B cell (primary cell): Measurements from ENCODE around the gene AICDA. TPM values are rescaled to one million over a fixed set of nuclear protein-coding genes. Genes with fewer than 3 reads are reported as not detected.
A peak's percentile ranks its signal among the peaks of the same experiment; 100 is the strongest.

ENCODE experiments used
- ATAC-seq: fragments of 200-7000 bp; cut with Tn5 transposase; one replicate; pipeline ENCODE4 v1.10.0; 2021; ENCODE audit warnings: low read depth, mild to moderate bottlenecking, moderate number of reproducible peaks, moderate library complexity
- CTCF ChIA-PET: fragments of 350-600 bp; sonication (Branson Sonifier 250); formaldehyde crosslinking; loops from one replicate; lab custom pipeline; 2021; ENCODE audit warnings: antibody characterized with exemption, inconsistent platforms; lab: Charles Lee
- POLR2A ChIA-PET: fragments of 350-600 bp; sonication (Branson Sonifier 250); formaldehyde crosslinking; loops from one replicate; lab custom pipeline; 2021; ENCODE audit warnings: antibody characterized with exemption; lab: Charles Lee
- DNase-seq: peaks from one replicate; pipeline ENCODE4 v3.0.0; 2013
- H2AFZ ChIP-seq: 2 replicates; pipeline ENCODE4 v1.6.1; 2012; ENCODE audit warnings: mild to moderate bottlenecking, low read depth, low read length; ENCODE audit not compliant: insufficient read depth, poor library complexity, severe bottlenecking
- H3K27ac ChIP-seq, 2 donors: 1 replicate in 1 of 2; 2 replicates in 1 of 2; pipeline ENCODE4 v1.5.1; 2012 to 2013; ENCODE audit warnings: low read length in 2 of 2, mild to moderate bottlenecking in 2 of 2, moderate library complexity in 1 of 2
- H3K27me3 ChIP-seq, 4 experiments: fragments of 200-600 bp in 1 of 4; sonication (generic) in 1 of 4; replicated peaks in 1 of 4; 1 replicate in 2 of 4; 2 replicates in 2 of 4; pipeline versions ENCODE4 v1.6.1 to v1.7.0; 2013 to 2016; ENCODE audit warnings: low read length in 3 of 4, mild to moderate bottlenecking in 2 of 4, mixed read lengths in 1 of 4, moderate library complexity in 1 of 4; ENCODE audit not compliant: insufficient read depth in 4 of 4, control insufficient read depth in 3 of 4; ENCODE audit errors: control extremely low read depth in 1 of 4
- H3K36me3 ChIP-seq, 2 experiments: replicated peaks in 1 of 2; 1 replicate in 1 of 2; 2 replicates in 1 of 2; pipeline versions ENCODE4 v1.6.1 to v1.7.1; 2013; ENCODE audit warnings: low read length in 1 of 2; ENCODE audit not compliant: insufficient read depth in 2 of 2, control insufficient read depth in 1 of 2; ENCODE audit errors: control extremely low read depth in 1 of 2, extremely low read depth in 1 of 2
- H3K4me1 ChIP-seq, 2 donors: fragments of 200-600 bp in 1 of 2; sonication (generic) in 1 of 2; 1 replicate in 1 of 2; 2 replicates in 1 of 2; pipeline versions ENCODE4 v1.5.1 to v1.6.1; 2013 to 2017; ENCODE audit warnings: low read length in 2 of 2; ENCODE audit not compliant: control insufficient read depth in 2 of 2, insufficient read depth in 2 of 2
- H3K4me2 ChIP-seq: replicated peaks from 2 replicates; pipeline ENCODE3; 2012; ENCODE audit warnings: mild to moderate bottlenecking, low read depth, low read length; ENCODE audit not compliant: poor library complexity, severe bottlenecking
- H3K4me3 ChIP-seq, 5 experiments: fragments of 200-600 bp in 1 of 5; sonication (generic) in 1 of 5; 1 replicate in 3 of 5; 2 replicates in 2 of 5; pipeline versions ENCODE4 v1.5.1 to v1.7.0; 2011 to 2016; ENCODE audit warnings: low read length in 4 of 5, mild to moderate bottlenecking in 4 of 5, low read depth in 2 of 5, control low read depth in 1 of 5, moderate library complexity in 1 of 5; ENCODE audit not compliant: insufficient read depth in 1 of 5; ENCODE audit errors: control extremely low read depth in 1 of 5, extremely low read depth in 1 of 5
- H3K79me2 ChIP-seq: fragments of 200-600 bp; sonication (generic); one replicate; pipeline ENCODE4 v1.6.0; 2016; ENCODE audit warnings: low read length; ENCODE audit not compliant: control insufficient read depth, insufficient read depth
- H3K9ac ChIP-seq: fragments of 200-600 bp; sonication (generic); 2 replicates; pipeline ENCODE4 v1.6.1; 2017; ENCODE audit warnings: mild to moderate bottlenecking, low read length, moderate library complexity
- H3K9me3 ChIP-seq, 3 donors: one replicate each; pipeline versions ENCODE4 v1.6.1 to v1.7.1; 2013; ENCODE audit warnings: low read length in 2 of 3; ENCODE audit not compliant: control insufficient read depth in 2 of 3, insufficient read depth in 1 of 3; ENCODE audit errors: control extremely low read depth in 1 of 3
- H4K20me1 ChIP-seq: 2 replicates; pipeline ENCODE4 v1.6.0; 2012; ENCODE audit warnings: mild to moderate bottlenecking, low read length; ENCODE audit not compliant: insufficient read depth, control insufficient read depth, poor library complexity, severe bottlenecking
- H3K27ac Mint-ChIP-seq: one replicate; pipeline ENCODE4 v1.8.0; 2021; ENCODE audit warnings: mixed read lengths
- H3K27me3 Mint-ChIP-seq: one replicate; pipeline ENCODE4 v1.8.0; 2021; ENCODE audit warnings: mixed read lengths
- H3K4me1 Mint-ChIP-seq: one replicate; pipeline ENCODE4 v1.8.0; 2021; ENCODE audit warnings: mixed read lengths
- H3K4me3 Mint-ChIP-seq: one replicate; pipeline ENCODE4 v1.8.0; 2021; ENCODE audit warnings: mixed read lengths
- H3K9me3 Mint-ChIP-seq: one replicate; pipeline ENCODE4 v1.8.0; 2022; ENCODE audit warnings: mixed read lengths; ENCODE audit not compliant: insufficient read depth
- CTCF ChIP-seq: fragments of 200-600 bp; IDR thresholded peaks from one replicate; pipeline ENCODE4 v1.8.0; 2022; ENCODE audit warnings: antibody characterized with exemption, mild to moderate bottlenecking
- EZH2 ChIP-seq: IDR thresholded peaks from 2 replicates; pipeline ENCODE4 v1.6.1; 2012; ENCODE audit warnings: borderline replicate concordance, low read depth, mild to moderate bottlenecking, moderate library complexity, low read length; ENCODE audit not compliant: insufficient read depth, poor library complexity, severe bottlenecking
- WGBS: methylation state at CpG from one replicate; pipeline ENCODE4 v1.1.5; 2013; ENCODE audit warnings: missing lambda C conversion rate; ENCODE audit not compliant: insufficient coverage; 5-methylcytosine and 5-hydroxymethylcytosine counted together
- intact Hi-C: fragments of 100-400 bp; cut with micrococcal nuclease; formaldehyde crosslinking; loops from one replicate; pipeline ENCODE4 v1.10.0; 2022
- polyA minus RNA-seq: library from RNA; depleted of rRNA, polyadenylated mRNA; stranded (reverse); fragments of >200 nt; gene quantifications from 2 replicates; pipeline ENCODE4 v1.2.3, GENCODE V29; 2012
- polyA plus RNA-seq: library from polyadenylated mRNA; depleted of rRNA; stranded (reverse); fragments of >200 nt; gene quantifications from 2 replicates; pipeline ENCODE4 v1.2.3, GENCODE V29; 2012
- total RNA-seq, 2 donors: library from RNA; stranded (reverse); fragments of 120-200 nt in 1 of 2; gene quantifications; 1 replicate in 1 of 2; 2 replicates in 1 of 2; pipeline versions ENCODE4 v1.2.3 to v1.2.4, GENCODE V29; 2013 to 2022

Gene AICDA
- total RNA-seq, result 0.94 and 0.95 TPM in 2 replicates
- total RNA-seq (2013), result 0.96 TPM
- polyA plus RNA-seq, result 1.0 TPM in 1 of 2 replicates, not detected in the other
- 1.3 and 3.1 TPM in 2 replicates for polyA minus RNA-seq

GRCh38 chr12:8612629-8613028 is at the start of gene AICDA:
TSS of gene AICDA (minus strand) at chr12:8612859. CDS start at chr12:8612767, 92 bp downstream.
- 71% methylated on average over 1 of the region's 2 CpGs for WGBS
- Mint-ChIP-seq H3K27me3 (no peaks in the 10 kb centered on the region), H3K4me3 (no peak within 1 kb of the TSS), H3K27ac (no peak within 1 kb of the TSS), H3K9me3 (no peaks in the 10 kb centered on the region), H3K4me1 (peaks cover 27% of the 10 kb centered on the region)
- ChIA-PET POLR2A (no interaction called here), CTCF (interaction anchor here (1.2 kb wide), 1 partner anchor 68 kb away, joined by 4 read pairs; no protein-coding TSS in a partner anchor)
- Histone ChIP-seq H3K4me3 (no peak within 1 kb of the TSS), H3K4me2 (no peak within 1 kb of the TSS), H3K4me1 (peaks cover 13 to 17% of the 10 kb centered on the region in 2 donors), H2AFZ (peak within 1 kb of the TSS; percentile 36), H3K36me3 (no peaks in the 10 kb centered on the region), H3K27me3 (no peaks in the 10 kb centered on the region), H3K9ac (no peak within 1 kb of the TSS), H3K27ac (no peak within 1 kb of the TSS), H3K79me2 (no peaks in the 10 kb centered on the region), H4K20me1 (no peaks in the 10 kb centered on the region), H3K9me3 (no peaks in the 10 kb centered on the region)
- DNase-seq, result no peak
- intact Hi-C loops, result no loop called here
- no peak for ATAC-seq
- TF ChIP-seq CTCF, result no peak
- TF ChIP-seq EZH2, result no peak

- H3K4me2 ChIP-seq, result no peak overlapping the region
- intact Hi-C loops, result no loop called here
- ATAC-seq (no peak), DNase-seq (no peak)
- no peaks in the 10 kb centered on the region for H3K4me1 Mint-ChIP-seq
- no peak overlapping the region for H3K27ac ChIP-seq
- POLR2A ChIA-PET, result no interaction called here
- 100% methylated on average over 1 of the region's 3 CpGs for WGBS
- H3K4me3 ChIP-seq, result no peak overlapping the region
- H3K9me3 Mint-ChIP-seq, result no peaks in the 10 kb centered on the region
- H3K79me2 ChIP-seq, result no peaks in the 10 kb centered on the region
- no peaks in the 10 kb centered on the region for H4K20me1 ChIP-seq
- no peak overlapping the region for H3K27ac Mint-ChIP-seq
- no peak overlapping the region for H2AFZ ChIP-seq
- no peaks in the 10 kb centered on the region for H3K36me3 ChIP-seq
- no peaks in the 10 kb centered on the region for H3K27me3 ChIP-seq
- H3K9me3 ChIP-seq, result peaks cover 0 to 4% (median 0%) of the 10 kb centered on the region in 3 donors
- CTCF ChIA-PET, result no interaction called here
- H3K27me3 Mint-ChIP-seq, result no peaks in the 10 kb centered on the region
- no peaks in the 10 kb centered on the region for H3K4me1 ChIP-seq
- H3K9ac ChIP-seq, result no peak overlapping the region
- H3K4me3 Mint-ChIP-seq, result no peak overlapping the region
- TF ChIP-seq CTCF (no peak), EZH2 (no peak)
Measured at GRCh38 chr12:8661751-8662150, 49.1 kb upstream of the AICDA start.
